ENCODE data around the gene STXBP5L.
A peak's percentile ranks its signal among the peaks of the same experiment; 100 is the strongest.
"Not testable (repeated sequence)": the region's sequence is repeated elsewhere in the genome, so short reads cannot be mapped to it uniquely, and the experiment has no call there.

STXBP5L gene

DNA sequence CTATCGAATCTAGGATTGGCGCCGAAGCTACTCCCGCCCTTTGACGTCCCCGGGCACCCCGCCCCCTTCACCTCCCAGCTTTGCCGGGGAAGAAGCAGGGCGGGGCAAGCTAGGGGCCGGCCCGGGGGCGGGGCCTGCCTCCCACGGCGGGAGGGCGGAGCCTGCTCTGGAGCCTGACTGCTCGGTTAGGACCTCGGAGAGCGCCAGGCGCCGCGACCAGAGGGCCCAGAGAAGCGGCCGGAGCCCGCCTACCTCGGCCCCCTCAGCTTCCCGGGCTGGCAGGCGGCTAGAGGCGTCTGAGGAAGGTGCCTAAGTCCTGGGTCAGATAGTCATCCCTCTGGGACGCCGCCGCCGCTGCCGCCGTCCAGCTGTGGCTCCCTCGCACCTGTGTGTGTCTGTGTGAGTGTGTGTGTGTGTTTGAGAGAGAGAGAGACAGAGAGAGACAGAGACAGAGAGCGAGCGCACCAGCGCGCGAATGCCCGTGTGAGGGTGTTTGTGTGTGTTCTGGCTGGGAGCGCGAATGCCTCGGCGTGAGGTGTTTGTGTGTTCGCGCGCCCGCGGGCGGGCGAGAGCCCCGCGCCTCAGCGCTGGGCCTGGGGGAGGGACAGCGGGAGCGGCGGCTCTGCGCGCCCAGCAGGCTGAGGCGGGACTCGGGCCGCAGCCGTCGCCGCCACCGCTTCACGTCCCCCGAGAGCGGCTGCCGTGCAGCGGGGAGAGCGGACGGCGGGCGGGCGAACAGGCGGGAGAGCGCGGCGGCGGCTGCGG, at the start of gene STXBP5L:
TSS of gene STXBP5L (plus strand) at position 176 of the 765 bp plus-strand sequence. CDS start 1,374 bp downstream, outside the sequence.
- peak; percentile 82 to 86 for DNase-seq
- TF ChIP-seq POLR2A (IDR thresholded peaks at IDR 0.05; ENCODE audit: low read length) = no peak
- TF ChIP-seq GATA1 (IDR thresholded peaks at IDR 0.05; ENCODE audit: low read depth, low read length) = no peak

DNA sequence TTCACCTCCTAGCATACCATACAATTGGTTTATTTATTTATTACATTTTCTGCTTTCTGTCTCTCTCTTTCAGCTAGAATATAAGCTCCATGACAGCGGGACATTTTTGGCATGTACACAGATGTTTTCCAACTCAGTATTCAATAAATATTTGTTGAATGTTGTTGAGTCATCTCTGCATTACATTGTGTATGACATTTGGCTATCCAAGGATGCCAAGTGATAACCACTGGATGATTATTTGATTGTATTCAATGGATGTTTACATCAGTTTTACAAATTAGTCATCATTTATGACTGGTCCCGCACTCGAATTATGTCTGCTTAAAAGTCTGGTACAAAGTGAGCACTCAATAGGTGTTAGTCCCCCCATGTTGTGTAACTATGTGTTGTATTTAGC, 49.5 kb upstream of the STXBP5L start:
- TF ChIP-seq POLR2A (IDR thresholded peaks at IDR 0.05; ENCODE audit: low read length) (no peak), GATA1 (IDR thresholded peaks at IDR 0.05; ENCODE audit: low read depth, low read length) (no peak)
- DNase-seq = no peak

DNA sequence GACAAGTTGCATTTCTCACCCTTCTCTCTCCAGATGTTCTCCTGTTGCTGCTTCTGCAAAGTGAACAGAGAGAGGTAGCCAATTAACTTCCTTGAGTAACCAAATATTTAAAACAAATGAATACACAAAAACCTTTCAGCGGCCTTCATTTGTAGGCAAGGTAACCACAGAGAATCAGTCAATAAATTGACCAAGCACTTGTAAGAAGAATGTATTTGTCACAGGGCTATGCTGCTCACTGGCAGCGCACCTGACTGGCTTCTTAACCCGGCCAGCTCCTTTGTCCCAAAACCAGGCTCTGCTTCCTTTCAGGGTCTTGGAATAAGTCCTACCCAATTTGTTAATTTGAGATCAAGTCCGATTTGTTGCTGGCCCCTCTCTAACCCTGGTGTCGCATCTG, 43.5 kb upstream of the STXBP5L start:
- TF ChIP-seq POLR2A (IDR thresholded peaks at IDR 0.05; ENCODE audit: low read length) = no peak
- no peak for TF ChIP-seq GATA1 (IDR thresholded peaks at IDR 0.05; ENCODE audit: low read depth, low read length)

DNA sequence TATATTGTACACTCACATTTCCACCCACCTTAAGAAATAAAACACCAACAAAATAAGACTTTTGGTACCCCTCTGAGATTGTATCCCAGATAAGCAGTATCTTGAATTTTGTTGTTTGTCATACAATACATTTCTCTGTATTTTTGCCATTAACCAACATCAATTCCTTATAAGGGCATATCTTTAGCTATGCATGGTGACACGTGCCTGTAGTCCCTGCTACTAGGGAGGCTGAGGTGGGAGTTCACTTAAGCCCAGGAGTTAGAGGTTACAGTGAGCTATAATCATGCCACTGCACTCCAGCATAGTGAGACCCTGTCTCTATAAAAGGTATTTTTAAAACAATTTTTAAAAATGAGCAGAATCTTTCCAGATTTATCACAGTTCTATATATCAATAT, 32.5 kb upstream of the STXBP5L start:
- TF ChIP-seq POLR2A (IDR thresholded peaks at IDR 0.05; ENCODE audit: low read length) (no peak), GATA1 (IDR thresholded peaks at IDR 0.05; ENCODE audit: low read depth, low read length) (no peak)
- no peak for DNase-seq

More for the DNA sequence above, 43.5 kb upstream of the STXBP5L start:
- no peak for DNase-seq

DNA sequence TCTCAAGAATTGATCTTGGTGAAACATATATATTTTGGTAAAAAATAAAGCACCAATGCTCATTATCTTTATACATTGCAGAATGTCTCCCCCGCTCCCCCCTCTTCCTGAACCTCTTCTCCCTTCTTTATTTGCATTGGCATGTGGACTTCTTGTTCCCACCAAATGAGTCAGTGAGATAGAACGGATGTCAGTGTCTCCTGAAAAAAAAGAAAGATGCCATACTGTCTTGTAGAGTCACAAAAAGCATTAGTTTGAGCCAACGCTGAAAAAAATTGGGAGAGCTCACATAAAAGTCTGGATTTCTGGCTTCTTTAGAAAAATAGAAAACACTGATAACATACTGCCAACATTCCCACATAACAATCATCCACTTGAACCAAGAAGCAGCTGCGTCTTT, 32.0 kb upstream of the STXBP5L start:
- TF ChIP-seq POLR2A (IDR thresholded peaks at IDR 0.05; ENCODE audit: low read length) (no peak), GATA1 (IDR thresholded peaks at IDR 0.05; ENCODE audit: low read depth, low read length) (no peak)
- no peak for DNase-seq

DNA sequence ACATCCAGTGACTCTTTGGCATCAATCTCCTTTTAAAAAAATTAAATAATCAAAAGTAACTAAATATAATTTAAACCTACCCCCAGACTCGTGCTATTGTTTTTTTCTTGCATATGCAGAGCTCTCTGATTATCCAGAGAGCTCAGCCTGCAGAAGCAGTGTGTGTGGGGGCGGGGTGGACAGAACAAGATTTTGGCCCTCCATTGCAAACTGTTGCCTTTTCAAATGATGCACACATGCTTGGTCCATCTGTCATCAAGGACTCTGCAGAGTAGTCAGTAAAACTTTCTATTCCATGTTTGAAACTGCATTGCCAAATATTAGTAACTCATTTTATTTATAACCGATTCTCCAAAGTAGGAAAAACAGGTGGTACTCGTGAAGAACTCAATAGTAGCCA, 28.6 kb upstream of the STXBP5L start:
- no peak for DNase-seq
- TF ChIP-seq POLR2A (IDR thresholded peaks at IDR 0.05; ENCODE audit: low read length) (no peak), GATA1 (IDR thresholded peaks at IDR 0.05; ENCODE audit: low read depth, low read length) (no peak)

DNA sequence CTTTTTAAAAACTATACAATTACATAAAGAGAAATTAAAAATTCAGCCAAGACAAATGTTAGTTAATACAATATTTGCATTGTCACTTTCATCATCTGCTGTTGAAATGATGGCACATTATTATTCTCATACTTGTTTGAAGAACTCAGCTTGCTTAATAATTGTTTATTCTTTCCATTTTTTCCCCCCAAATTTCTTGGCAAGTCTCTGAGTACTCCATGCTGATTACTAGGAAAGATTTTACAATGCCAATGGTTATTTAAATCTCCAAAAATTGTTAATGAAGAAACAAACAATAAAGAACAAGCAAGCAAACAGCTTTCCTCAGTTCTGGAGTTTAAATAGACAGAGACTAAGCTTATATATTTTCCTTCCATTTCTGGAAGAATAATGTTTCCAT, 15.1 kb upstream of the STXBP5L start:
- DNase-seq = no peak
- TF ChIP-seq GATA1 (IDR thresholded peaks at IDR 0.05; ENCODE audit: low read depth, low read length) = no peak
- no peak for TF ChIP-seq POLR2A (IDR thresholded peaks at IDR 0.05; ENCODE audit: low read length)

DNA sequence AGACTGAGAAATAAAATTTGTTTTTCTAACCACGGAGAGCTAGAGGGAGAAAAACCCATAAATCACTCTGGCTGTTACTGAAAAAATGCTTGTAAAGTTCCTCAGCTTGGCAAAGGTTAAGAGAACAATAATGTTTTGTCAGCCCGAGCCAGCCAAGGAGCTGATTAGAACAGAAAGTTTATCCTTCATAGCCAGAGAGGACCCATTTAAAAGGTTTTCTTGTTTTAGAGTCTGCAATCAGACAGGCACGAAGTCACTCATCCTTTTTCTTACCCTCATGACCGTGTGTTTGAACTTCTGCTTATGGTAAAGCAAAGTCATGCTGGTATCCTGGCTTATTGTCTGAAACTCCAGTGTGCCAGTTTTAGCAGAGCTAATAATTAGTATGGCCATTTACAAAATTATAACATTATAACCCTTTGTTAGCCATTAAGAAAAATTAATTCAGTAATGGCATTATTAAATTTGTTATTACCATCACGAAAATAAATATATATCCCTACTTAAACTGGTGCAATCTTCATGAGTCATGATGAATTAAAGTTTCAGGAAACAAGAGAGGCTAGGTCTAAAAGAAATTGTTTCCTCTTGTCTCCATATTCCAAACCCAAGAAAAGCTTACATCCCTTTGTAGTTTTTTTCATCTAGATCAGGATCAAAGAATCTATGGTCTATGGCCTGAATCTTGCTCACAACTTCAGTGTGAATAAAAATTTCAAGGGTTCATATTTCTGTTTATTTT, 13.5 kb upstream of the STXBP5L start:
- no peak for TF ChIP-seq GATA1 (IDR thresholded peaks at IDR 0.05; ENCODE audit: low read depth, low read length)
- no peak for TF ChIP-seq POLR2A (IDR thresholded peaks at IDR 0.05; ENCODE audit: low read length)
- no peak for DNase-seq

DNA sequence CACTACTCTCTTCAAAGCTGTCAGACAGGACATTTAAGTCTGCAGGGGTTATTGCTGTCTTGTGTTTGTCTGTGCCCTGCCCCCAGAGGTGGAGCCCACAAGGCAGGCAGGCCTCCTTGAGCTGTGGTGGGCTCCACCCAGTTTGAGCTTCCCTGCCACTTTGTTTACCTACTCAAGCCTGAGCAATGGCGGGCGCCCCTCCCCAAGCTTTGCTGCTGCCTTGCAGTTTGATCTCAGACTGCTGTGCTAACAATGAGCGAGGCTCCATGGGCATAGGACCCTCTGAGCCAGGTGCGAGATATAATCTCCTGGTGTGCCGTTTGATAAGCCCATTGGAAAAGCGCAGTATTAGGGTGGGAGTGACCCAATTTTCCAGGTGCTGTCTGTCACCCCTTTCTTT, 6.3 kb upstream of the STXBP5L start:
- DNase-seq = not testable (repeated sequence)

DNA sequence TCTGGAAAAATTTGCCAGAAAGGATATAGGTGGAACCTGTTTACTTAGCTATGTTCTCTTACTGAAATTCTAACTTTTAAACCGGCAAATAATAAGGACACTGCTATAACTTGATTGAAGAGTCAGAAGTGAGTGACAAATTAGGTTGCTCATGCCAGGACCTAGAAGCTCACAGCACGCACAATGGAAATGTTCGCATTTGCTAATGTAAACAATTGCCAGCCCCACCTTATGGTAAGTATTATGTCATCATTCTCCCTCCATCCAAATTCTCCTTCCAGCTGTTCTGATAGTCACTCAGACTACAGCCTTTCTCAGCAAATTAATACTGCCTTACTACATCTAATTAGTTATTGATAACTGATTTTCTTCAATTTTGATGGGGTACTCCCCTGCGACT, 4.8 kb upstream of the STXBP5L start:
- no peak for TF ChIP-seq GATA1 (IDR thresholded peaks at IDR 0.05; ENCODE audit: low read depth, low read length)
- TF ChIP-seq POLR2A (IDR thresholded peaks at IDR 0.05; ENCODE audit: low read length) = no peak
- DNase-seq = no peak

DNA sequence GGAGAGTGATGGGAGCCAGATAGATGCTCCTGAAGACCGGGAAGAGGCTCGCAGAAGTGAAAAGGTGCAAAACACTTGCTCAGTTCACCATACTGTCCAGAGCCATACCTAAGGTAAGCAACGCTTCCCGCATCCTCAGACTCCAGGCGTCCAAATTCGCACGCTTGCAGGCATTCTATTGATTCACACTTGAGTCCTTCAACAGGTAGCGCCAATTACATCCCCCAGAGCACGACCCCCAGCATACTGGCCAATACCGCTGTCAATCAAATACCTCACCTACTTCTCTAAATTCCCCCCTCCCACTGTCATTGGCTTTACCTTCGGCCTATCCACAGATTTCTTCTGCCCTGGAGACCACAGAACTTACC, 361 bp upstream of the STXBP5L start:
- DNase-seq = no peak
- TF ChIP-seq POLR2A (IDR thresholded peaks at IDR 0.05; ENCODE audit: low read length) (no peak), GATA1 (IDR thresholded peaks at IDR 0.05; ENCODE audit: low read depth, low read length) (no peak)

DNA sequence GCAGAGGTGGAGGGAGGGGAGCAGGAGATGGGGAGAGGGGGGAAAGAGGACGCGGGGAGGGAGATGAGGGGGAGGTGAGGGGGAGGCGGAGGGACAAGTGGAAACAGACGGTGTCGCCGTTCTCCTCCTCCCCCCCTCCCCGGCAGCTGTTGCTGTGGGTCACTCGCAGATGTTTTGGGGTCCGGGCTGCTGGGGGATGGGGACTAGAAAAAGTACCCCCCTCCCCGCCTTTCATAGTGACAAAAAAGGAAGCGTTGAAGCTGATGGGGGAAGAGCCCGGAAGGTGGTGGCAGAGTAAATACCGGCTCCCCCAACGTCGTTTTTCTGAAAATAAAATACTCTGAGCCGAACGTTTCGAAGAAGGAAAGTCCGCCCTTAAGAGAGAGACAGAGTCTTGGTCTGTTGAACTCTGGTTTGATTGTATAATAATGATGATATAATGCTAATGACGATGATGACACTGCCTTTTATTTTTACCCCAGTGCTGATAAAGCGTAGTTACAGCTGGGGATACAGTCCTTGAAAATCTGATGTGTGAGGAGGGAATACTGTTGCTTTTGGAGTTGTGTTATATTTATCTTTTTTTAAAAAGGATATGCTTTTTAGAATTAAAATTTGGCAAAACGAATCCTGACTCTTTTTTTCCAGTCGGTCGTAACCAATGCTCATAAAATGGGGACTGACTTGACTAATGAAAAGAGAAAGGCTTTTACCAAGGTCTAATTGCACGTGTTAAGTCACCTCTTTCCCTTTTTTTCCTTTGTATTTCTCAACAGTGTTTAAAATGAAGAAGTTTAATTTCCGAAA, 993 bp downstream of the STXBP5L start:
- no peak for DNase-seq
- TF ChIP-seq GATA1 (IDR thresholded peaks at IDR 0.05; ENCODE audit: low read depth, low read length) = no peak
- TF ChIP-seq POLR2A (IDR thresholded peaks at IDR 0.05; ENCODE audit: low read length) = no peak

DNA sequence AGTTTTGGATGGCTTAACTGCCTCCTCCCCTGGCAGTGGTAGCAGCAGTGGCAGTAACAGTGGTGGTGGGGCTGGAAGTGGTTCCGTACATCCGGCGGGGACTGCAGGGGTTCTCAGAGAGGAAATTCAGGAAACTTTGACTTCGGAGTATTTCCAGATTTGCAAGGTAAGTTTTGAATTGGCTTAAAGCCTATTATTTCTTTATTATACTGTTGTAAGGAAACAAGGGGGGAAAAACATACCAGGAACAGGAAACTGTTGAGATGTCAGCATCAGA, 1.5 kb downstream of the STXBP5L start:
- TF ChIP-seq GATA1 (IDR thresholded peaks at IDR 0.05; ENCODE audit: low read depth, low read length) (no peak), POLR2A (IDR thresholded peaks at IDR 0.05; ENCODE audit: low read length) (no peak)

DNA sequence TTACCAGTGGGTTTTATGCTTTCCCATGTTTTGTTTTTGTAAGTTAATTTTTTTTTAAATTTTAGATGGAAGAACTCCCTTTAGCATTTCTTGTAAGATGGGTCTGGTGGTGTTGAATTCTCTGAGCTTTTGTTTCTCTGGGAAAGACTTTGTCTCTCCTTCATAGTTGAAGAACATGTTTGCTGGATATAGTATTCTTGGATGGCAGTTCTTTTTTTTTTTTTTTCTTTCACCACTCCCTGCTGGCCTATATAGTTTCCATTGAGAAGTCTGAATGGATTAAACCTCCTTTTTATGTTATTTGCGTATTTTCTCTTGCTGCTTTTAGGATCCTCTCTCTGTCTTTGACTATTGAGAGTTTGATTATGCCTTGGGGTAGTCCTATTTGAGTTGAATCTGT, 18.1 kb downstream of the STXBP5L start:
- no peak for DNase-seq
- TF ChIP-seq POLR2A (IDR thresholded peaks at IDR 0.05; ENCODE audit: low read length) (no peak), GATA1 (IDR thresholded peaks at IDR 0.05; ENCODE audit: low read depth, low read length) (no peak)

More for the DNA sequence above, 1.5 kb downstream of the STXBP5L start:
- DNase-seq = no peak
